DMS 273 treated with DMSO at 0.1 percent for 48 hours (cell line): ENCODE results near the gene SEPTIN1.
"Not testable (repeated sequence)": the region's sequence is repeated elsewhere in the genome, so short reads cannot be mapped to it uniquely, and the experiment has no call there.

Source experiments
- DNase-seq: peaks from one replicate; lab custom pipeline; 2025; lab: John Stamatoyannopoulos, UW

Gene SEPTIN1

GRCh38 chr16:30341971-30342370, 40.4 kb downstream of the SEPTIN1 start:
- DNase-seq: not testable (repeated sequence)

GRCh38 chr16:30340621-30341020, 41.7 kb downstream of the SEPTIN1 start:
- DNase-seq: no peak

DNA sequence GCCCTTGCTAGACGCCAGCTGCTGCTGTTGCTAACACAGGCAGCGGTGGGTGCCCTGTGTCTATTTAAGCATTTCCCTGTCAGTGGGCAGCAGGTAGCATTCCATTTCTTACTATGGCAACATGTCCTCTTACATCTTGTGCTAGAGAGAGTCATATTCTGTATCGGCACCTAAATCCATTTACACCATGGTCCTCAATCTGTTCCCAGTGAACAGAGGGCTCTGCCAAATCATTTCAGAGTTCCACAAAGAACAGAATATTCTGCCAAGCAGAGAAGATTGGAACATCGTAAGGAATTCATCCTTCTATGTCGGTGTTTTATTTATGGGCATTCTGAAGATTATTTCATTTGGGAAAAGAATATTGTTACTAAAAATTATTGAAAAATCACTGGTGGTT, 43.6 kb downstream of the SEPTIN1 start:
- not testable (repeated sequence) for DNase-seq

GRCh38 chr16:30337964-30338357, 44.4 kb downstream of the SEPTIN1 start:
- not testable (repeated sequence) for DNase-seq

GRCh38 chr16:30335598-30336474, 46.5 kb downstream of the SEPTIN1 start:
- no peak for DNase-seq

GRCh38 chr16:30335028-30335597, 47.2 kb downstream of the SEPTIN1 start:
- DNase-seq: peak; percentile 36

DNA sequence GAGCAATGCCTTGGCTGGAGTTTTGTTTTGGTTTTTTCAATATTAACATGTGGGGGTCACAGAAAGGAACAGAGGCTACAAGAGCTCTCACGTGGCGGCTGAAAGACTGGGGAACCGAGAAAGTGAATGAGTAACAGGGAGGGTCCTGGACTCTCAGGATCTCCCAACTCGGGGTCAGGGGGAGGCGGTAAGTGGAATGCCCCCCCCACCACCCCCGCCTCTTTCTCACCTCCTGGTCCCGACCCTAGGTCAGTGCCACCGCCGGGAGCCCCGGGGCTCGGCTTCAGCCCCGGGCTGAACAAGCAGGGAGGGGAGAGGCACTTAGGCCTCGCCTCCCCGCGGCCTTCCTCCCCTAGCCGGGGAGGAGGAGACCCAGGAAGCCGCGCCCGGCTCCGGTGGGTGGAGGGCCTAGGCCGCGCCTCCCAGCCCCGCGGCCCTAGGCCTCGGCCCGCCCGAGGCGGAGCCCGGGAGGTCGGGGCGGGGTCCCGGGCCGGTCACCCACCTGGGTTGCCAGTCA, 47.8 kb downstream of the SEPTIN1 start:
- DNase-seq: peak; percentile 30
